ENCODE results near the gene FANCE. TPM values are rescaled to one million over a fixed set of nuclear protein-coding genes. Genes with fewer than 3 reads are reported as not detected.
A peak's percentile ranks its signal among the peaks of the same experiment; 100 is the strongest.

Gene FANCE
- total and polyA plus RNA-seq, 9 of the 15 experiments (the other 6 are each of a cell fraction or from before 2014, with no cell fraction given), result 5.7 to 30.2 (median 17.0) TPM

- TF ChIP-seq TAF7 (tag; IDR thresholded peaks at IDR 0.05) (peak; percentile 100), STAT5A (IDR thresholded peaks at IDR 0.05; ENCODE audit: borderline replicate concordance, low read length) (peak; percentile 33; the same call in 1 of the 2 replicates), MITF (IDR thresholded peaks at IDR 0.05) (peak; percentile 5; the same call in 1 of the 2 replicates), NFRKB (IDR thresholded peaks at IDR 0.05; ENCODE audit: low read depth) (peak; percentile 92), PBX2 (CRISPR knock-in tag; IDR thresholded peaks at IDR 0.05; ENCODE audit: low read depth) (no peak), PBX2 (tag; conservative IDR thresholded peaks at IDR 0.05; ENCODE audit: low read depth) (no peak), ZNF143 (CRISPR knock-in tag; IDR thresholded peaks at IDR 0.05) (0 out of 2 replicates have a peak, but pooled peaks have one; percentile 15), DMBX1 (CRISPR knock-in tag; IDR thresholded peaks at IDR 0.05; ENCODE audit: borderline replicate concordance) (no peak), NKRF (IDR thresholded peaks at IDR 0.05; ENCODE audit: borderline replicate concordance) (peak; percentile 96), GABPB2 (CRISPR knock-in tag; conservative IDR thresholded peaks at IDR 0.05) (no peak), ZNF518B (CRISPR knock-in tag; IDR thresholded peaks at IDR 0.05) (no peak), HSF4 (CRISPR knock-in tag; IDR thresholded peaks at IDR 0.05; ENCODE audit: borderline replicate concordance) (no peak), PRDM10 (IDR thresholded peaks at IDR 0.05; ENCODE audit: partially characterized antibody) (peak; percentile 77)
Observed at GRCh38 chr6:35468181-35468979, 16.2 kb downstream of the FANCE start, which contains the start of gene RPL10A (continued).
